Esophagus muscularis mucosa (tissue), 4 donors: Measurements from ENCODE around the gene NEURL4. TPM values are rescaled to one million over a fixed set of nuclear protein-coding genes. Genes with fewer than 3 reads are reported as not detected.

ENCODE experiments used
- DNase-seq: peaks from one replicate; pipeline ENCODE4 v3.0.0-alpha.2; 2017; ENCODE audit errors: extremely low spot score
- H3K27ac ChIP-seq, 4 donors: fragments of 200-600 bp; sonication (generic); replicated peaks in 1 of 4; 1 replicate in 3 of 4; 2 replicates in 1 of 4; pipeline ENCODE4 v1.5.1; 2016 to 2019; ENCODE audit warnings: mild to moderate bottlenecking in 1 of 4
- H3K27me3 ChIP-seq, 4 donors: fragments of 200-600 bp; sonication (generic); one replicate each; pipeline versions ENCODE4 v1.5.1 to v1.6.0; 2016 to 2019
- H3K36me3 ChIP-seq, 4 donors: fragments of 200-600 bp; sonication (generic); one replicate each; pipeline ENCODE4 v1.5.1; 2016 to 2019
- H3K4me1 ChIP-seq, 4 donors: fragments of 200-600 bp; sonication (generic); one replicate each; pipeline ENCODE4 v1.5.1; 2016 to 2019
- H3K4me3 ChIP-seq, 4 donors: fragments of 200-600 bp; sonication (generic); 1 replicate in 2 of 4; 2 replicates in 2 of 4; pipeline ENCODE4 v1.5.1; 2016 to 2019; ENCODE audit warnings: mild to moderate bottlenecking in 4 of 4, moderate library complexity in 1 of 4
- H3K9me3 ChIP-seq, 4 donors: fragments of 200-600 bp; sonication (generic); 1 replicate in 3 of 4; 2 replicates in 1 of 4; pipeline ENCODE4 v1.5.1; 2016 to 2019
- EP300 ChIP-seq: sonication (generic); formaldehyde crosslinking; IDR thresholded peaks from one replicate; pipeline ENCODE4 v1.6.1; 2017; ENCODE audit warnings: antibody characterized with exemption
- POLR2A ChIP-seq: fragments of 450-650 bp; IDR thresholded peaks from one replicate; pipeline ENCODE4 v1.6.1; 2017; ENCODE audit warnings: antibody characterized with exemption, moderate library complexity, mild to moderate bottlenecking, low read depth
- POLR2AphosphoS5 ChIP-seq, 2 donors: sonication (generic); formaldehyde crosslinking; IDR thresholded peaks; one replicate each; pipeline ENCODE4 v1.6.1; 2017; ENCODE audit warnings: antibody characterized with exemption in 2 of 2
- WGBS: methylation state at CpG from one replicate; pipeline ENCODE4 v1.1.5; 2018; 5-methylcytosine and 5-hydroxymethylcytosine counted together
- intact Hi-C: fragments of 100-400 bp; cut with DNase I; formaldehyde crosslinking; loops from one replicate; pipeline ENCODE4 v1.15.1; 2023
- total RNA-seq, 4 donors: library from RNA; depleted of rRNA; stranded (reverse); fragments of >200 nt; gene quantifications; one replicate each; pipeline versions ENCODE4 v1.1.0 to v1.2.1, GENCODE V29; 2016
- TF ChIP-seq, protein P1 (sequence below), 3 experiments: fragments of 200-600 bp in 2 of 3; fragments of 450-650 bp in 1 of 3; sonication (generic) in 2 of 3; IDR thresholded peaks; one replicate each; pipeline ENCODE4 v1.5.1; 2017 to 2019; ENCODE audit warnings: antibody characterized with exemption in 3 of 3, mild to moderate bottlenecking in 2 of 3, moderate library complexity in 1 of 3

NEURL4 gene
- total RNA-seq, 4 donors from 2014 or later: 13.9 to 27.0 (median 20.6) TPM

DNA sequence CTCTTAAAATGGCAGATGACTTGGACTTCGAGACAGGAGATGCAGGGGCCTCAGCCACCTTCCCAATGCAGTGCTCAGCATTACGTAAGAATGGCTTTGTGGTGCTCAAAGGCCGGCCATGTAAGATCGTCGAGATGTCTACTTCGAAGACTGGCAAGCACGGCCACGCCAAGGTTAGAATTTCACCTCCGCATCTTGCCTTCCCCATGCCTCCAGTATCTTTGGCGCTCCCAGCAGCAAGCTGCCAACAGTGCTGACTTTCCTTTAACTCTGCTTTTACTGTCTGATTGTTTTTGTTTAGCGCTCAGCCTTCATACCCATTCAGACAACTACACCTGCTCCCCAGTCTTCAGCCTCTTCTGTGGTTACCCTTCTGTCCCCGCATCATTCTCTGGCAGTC, 19.5 kb downstream of the NEURL4 start:
- intact Hi-C loops: no loop called here
- Histone ChIP-seq H3K27ac (peak overlapping the region; percentile 95 to 100 (median 100)), H3K4me3 (peak overlapping the region in 1 of 4 donors; percentile 98), H3K9me3 (no peaks in the 10 kb centered on the region), H3K4me1 (peaks cover 54 to 71% (median 64%) of the 10 kb centered on the region in 4 donors), H3K27me3 (no peaks in the 10 kb centered on the region), H3K36me3 (peaks cover 38 to 50% (median 47%) of the 10 kb centered on the region in 4 donors)
- DNase-seq: no peak
- no peak for TF ChIP-seq POLR2AphosphoS5 (IDR thresholded peaks at IDR 0.05)
- no peak for TF ChIP-seq POLR2A
- no peak for TF ChIP-seq EP300
- TF ChIP-seq, protein P1, sequence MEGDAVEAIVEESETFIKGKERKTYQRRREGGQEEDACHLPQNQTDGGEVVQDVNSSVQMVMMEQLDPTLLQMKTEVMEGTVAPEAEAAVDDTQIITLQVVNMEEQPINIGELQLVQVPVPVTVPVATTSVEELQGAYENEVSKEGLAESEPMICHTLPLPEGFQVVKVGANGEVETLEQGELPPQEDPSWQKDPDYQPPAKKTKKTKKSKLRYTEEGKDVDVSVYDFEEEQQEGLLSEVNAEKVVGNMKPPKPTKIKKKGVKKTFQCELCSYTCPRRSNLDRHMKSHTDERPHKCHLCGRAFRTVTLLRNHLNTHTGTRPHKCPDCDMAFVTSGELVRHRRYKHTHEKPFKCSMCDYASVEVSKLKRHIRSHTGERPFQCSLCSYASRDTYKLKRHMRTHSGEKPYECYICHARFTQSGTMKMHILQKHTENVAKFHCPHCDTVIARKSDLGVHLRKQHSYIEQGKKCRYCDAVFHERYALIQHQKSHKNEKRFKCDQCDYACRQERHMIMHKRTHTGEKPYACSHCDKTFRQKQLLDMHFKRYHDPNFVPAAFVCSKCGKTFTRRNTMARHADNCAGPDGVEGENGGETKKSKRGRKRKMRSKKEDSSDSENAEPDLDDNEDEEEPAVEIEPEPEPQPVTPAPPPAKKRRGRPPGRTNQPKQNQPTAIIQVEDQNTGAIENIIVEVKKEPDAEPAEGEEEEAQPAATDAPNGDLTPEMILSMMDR (IDR thresholded peaks at IDR 0.05): no peak
- WGBS: 89% methylated on average over 12 of the region's 12 CpGs

DNA sequence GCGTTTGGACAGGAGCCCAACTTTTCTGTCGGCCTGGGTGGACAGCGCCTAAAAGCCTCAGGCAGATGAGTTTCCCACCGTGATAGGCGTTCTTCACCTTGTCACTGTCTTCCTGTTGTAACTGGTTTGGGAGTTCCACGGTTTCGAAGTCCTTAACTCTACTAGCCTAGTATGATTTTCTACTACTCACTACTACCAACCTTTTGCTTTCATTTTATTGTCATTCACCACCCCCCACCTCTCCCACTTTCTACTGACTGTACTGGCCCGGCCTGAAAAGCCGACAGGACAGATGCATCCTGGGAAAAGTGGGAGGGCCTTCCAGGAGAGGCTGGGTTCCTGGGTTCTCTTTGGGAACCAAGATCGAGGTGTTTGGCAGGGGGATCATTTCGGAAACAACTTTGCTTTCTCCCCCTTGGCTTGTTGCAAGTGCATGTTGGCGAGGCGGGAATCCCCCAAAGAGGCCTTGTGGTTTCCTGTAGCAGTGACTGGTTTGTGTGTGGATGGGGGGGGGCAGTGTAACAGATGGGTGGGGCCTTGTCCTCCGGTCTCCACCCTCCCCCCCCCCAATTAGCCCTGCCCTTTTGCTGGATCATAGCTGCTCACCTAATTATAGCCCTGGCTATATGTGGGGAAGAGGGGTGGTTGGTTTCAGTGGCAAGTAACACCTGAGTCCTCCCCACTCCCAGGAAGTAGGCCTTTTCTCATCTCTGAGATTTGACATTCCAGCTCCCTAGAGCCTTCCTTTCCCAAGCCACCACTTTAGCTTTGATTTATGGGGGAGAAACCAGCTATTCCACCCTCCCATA, 20.3 kb downstream of the NEURL4 start:
- H3K9me3 ChIP-seq: no peaks in the 10 kb centered on the region
- intact Hi-C loops: no loop called here
- peak overlapping the region; percentile 95 to 100 (median 96) for H3K4me3 ChIP-seq
- WGBS: 4% methylated on average over 11 of the region's 14 CpGs
- no peak for DNase-seq
- TF ChIP-seq POLR2AphosphoS5 (IDR thresholded peaks at IDR 0.05): peak; percentile 64 to 83
- TF ChIP-seq EP300: no peak
- peaks cover 47 to 63% (median 56%) of the 10 kb centered on the region in 4 donors for H3K4me1 ChIP-seq
- H3K27me3 ChIP-seq: no peaks in the 10 kb centered on the region
- peak overlapping the region; percentile 95 to 100 (median 100) for H3K27ac ChIP-seq
- H3K36me3 ChIP-seq: peaks cover 38 to 45% (median 44%) of the 10 kb centered on the region in 4 donors

DNA sequence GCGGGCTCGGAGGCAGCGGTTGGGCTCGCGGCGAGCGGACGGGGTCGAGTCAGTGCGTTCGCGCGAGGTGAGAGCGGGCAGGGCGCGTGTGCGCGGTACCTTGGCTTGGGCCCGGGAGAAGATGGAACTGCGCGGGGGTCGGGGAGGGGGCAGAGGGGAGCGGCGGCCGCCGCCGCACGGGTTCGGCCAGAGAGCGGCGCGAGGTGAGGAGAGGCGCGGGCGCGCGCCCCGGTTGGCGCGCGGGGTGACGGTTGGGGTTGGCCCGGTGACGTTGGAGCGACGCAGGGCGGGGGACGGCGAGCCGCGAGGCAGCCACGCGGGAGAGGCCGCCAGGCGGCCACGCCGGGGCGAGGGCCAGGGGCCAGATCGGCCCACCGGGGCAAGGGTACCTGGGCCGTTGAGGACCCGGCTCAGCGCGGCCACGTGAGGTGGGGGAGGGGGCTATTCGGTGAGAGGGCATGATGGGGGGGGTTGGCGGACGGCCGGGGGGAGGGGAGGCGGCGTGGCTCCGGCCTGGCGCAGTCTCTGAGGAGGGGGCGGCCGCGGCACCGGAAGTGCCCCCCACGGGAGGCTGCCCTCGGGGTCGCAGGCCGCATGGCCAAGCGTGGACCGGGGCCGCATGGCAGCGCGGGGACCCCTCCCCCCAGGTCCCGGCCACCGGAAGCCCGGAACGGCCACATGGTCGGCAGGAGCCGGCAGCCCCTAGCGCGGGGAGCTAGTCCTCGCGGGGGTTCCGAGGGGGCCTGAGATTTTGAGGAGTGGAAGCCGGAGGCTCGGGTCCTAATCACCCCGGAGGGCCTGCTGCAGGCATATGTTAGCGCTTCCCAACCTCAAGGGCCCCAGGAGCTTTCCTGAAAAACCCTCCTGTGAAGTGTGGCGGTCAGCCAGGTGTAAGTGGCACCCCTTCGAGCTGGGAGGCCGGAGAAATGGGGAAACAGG, 21.2 kb downstream of the NEURL4 start:
- DNase-seq: no peak
- Histone ChIP-seq H3K9me3 (no peaks in the 10 kb centered on the region), H3K4me1 (peaks cover 38 to 55% (median 47%) of the 10 kb centered on the region in 4 donors), H3K27ac (peak overlapping the region; percentile 95 to 100 (median 100)), H3K27me3 (no peaks in the 10 kb centered on the region), H3K4me3 (peak overlapping the region; percentile 95 to 100 (median 96)), H3K36me3 (peaks cover 31 to 36% (median 35%) of the 10 kb centered on the region in 4 donors)
- intact Hi-C loops: no loop called here
- 1% methylated on average over 50 of the region's 104 CpGs for WGBS
- TF ChIP-seq POLR2A (no peak), POLR2AphosphoS5 (IDR thresholded peaks at IDR 0.05) (no peak), EP300 (no peak)
- TF ChIP-seq, protein P1 (IDR thresholded peaks at IDR 0.05): peak in 1 of 3 experiments; percentile 22

DNA sequence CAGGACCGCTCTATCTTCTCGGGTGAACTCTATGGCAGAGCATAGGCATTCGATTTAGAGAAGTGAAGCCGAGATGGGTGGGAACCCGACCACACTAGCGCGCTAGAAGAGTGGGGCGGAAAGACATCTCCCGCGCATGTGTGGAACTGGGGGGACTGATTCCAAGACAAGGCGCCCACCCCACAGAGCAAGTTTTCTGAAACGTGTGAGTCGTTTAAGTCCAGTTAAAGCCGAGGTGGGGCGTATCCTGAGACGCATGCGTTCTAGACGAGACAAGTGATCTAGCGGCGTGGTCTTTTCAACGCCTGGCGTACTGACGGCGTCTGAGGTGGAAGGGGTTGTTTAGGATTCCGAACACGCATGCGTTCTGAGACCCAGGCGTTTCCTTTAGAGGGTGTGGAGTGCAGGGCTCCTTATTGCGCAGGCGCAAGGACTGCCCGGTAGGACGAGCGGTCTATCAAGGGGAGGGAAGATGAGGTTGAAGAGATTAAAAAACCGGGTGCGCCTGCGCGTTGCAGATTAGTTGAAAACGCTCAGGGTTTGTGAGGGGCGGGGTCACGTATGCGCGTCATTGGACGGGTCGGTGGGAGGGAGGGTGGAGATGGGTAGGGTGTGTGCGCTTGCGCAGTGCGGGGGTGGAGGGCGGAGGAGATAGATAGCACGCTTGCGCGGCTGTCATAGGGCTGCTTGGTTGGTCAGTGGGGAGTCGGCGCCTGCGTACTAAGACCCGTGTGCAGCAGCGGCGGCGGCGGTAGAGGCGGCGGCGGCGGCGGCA, 22.0 kb downstream of the NEURL4 start, which contains the start of gene EIF5A:
Gene EIF5A (plus strand): TSS at position 718 of the 775 bp plus-strand sequence. CDS start 2,008 bp downstream, outside the sequence.
- Histone ChIP-seq H3K27me3 (no peaks in the 10 kb centered on the region), H3K9me3 (no peaks in the 10 kb centered on the region), H3K4me3 (peak within 1 kb of the TSS; percentile 95 to 100 (median 96)), H3K4me1 (peaks cover 31 to 46% (median 39%) of the 10 kb centered on the region in 4 donors), H3K36me3 (peaks cover 23 to 28% (median 26%) of the 10 kb centered on the region in 4 donors), H3K27ac (peak within 1 kb of the TSS; percentile 95 to 100 (median 100))
- intact Hi-C loops: no loop called here
- DNase-seq: peak; percentile 100
- WGBS: under 1% methylated on average over 58 of the region's 64 CpGs
- peak; percentile 92 to 99 for TF ChIP-seq POLR2AphosphoS5 (IDR thresholded peaks at IDR 0.05)
- TF ChIP-seq, protein P1 (IDR thresholded peaks at IDR 0.05): peak in 1 of 3 experiments; percentile 19
- TF ChIP-seq POLR2A: peak; percentile 96
- no peak for TF ChIP-seq EP300
